DOHH2 (cell line): ENCODE results near the gene MDM4.
A peak's percentile ranks its signal among the peaks of the same experiment; 100 is the strongest.

Experiments
- CTCF ChIP-seq: fragments of 200-600 bp; sonication (generic); IDR thresholded peaks from one replicate; pipeline ENCODE4 v1.5.1; 2014; ENCODE audit warnings: antibody characterized with exemption, mild to moderate bottlenecking, low read depth, low read length; ENCODE audit not compliant: poor library complexity, severe bottlenecking
- EZH2phosphoT487 ChIP-seq: fragments of 200-600 bp; sonication (generic); IDR thresholded peaks from 2 replicates; pipeline ENCODE4 v1.6.1; 2017; ENCODE audit warnings: borderline replicate concordance, mild to moderate bottlenecking, antibody characterized with exemption, low read length, moderate library complexity, mixed read lengths

GRCh38 chr1:204529371-204529895 is 13.2 kb downstream of the MDM4 start:
- TF ChIP-seq CTCF (peak; percentile 36), EZH2phosphoT487 (no peak)
